GM12872 (cell line): ENCODE data around the gene MOB3B.

Experiments
- CTCF ChIP-seq: IDR thresholded peaks from 3 replicates; pipeline ENCODE4 v1.5.1; 2011; ENCODE audit warnings: low read depth, mild to moderate bottlenecking, low read length, moderate library complexity; ENCODE audit not compliant: insufficient read depth

The MOB3B gene

GRCh38 chr9:27396495-27396894, 133.1 kb downstream of the MOB3B start:
- TF ChIP-seq CTCF = no peak

- TF ChIP-seq CTCF = no peak
Observed at GRCh38 chr9:27395484-27395921, 134.1 kb downstream of the MOB3B start.

GRCh38 chr9:27394826-27395201, 134.8 kb downstream of the MOB3B start:
- TF ChIP-seq CTCF = no peak

GRCh38 chr9:27394154-27394825, 135.3 kb downstream of the MOB3B start:
- no peak for TF ChIP-seq CTCF

GRCh38 chr9:27393054-27393846, 136.4 kb downstream of the MOB3B start:
- TF ChIP-seq CTCF = no peak

- no peak for TF ChIP-seq CTCF
Observed at GRCh38 chr9:27392451-27392850, 137.2 kb downstream of the MOB3B start.

- TF ChIP-seq CTCF = no peak
Observed at GRCh38 chr9:27391040-27391895, 138.3 kb downstream of the MOB3B start.
